HL-60 (cell line): Measurements from ENCODE around the gene PGM2.

ENCODE experiments used
- CTCF ChIP-seq: IDR thresholded peaks from one replicate; pipeline ENCODE4 v1.5.1; 2011; ENCODE audit warnings: low read length, control low read depth, inconsistent platforms; ENCODE audit not compliant: insufficient read depth
- POLR2AphosphoS5 ChIP-seq: IDR thresholded peaks from 2 replicates; pipeline ENCODE4 v1.6.1; 2012; ENCODE audit warnings: low read depth
- SPI1 ChIP-seq: IDR thresholded peaks from 2 replicates; pipeline ENCODE4 v1.6.1; 2012; ENCODE audit warnings: low read depth, mild to moderate bottlenecking, borderline replicate concordance

GRCh38 chr4:37858112-37858511 lies 31.6 kb downstream of the PGM2 start:
- TF ChIP-seq CTCF (no peak), SPI1 (no peak), POLR2AphosphoS5 (no peak)
